ENCODE measurements around the gene GAB1.

Gene GAB1

DNA sequence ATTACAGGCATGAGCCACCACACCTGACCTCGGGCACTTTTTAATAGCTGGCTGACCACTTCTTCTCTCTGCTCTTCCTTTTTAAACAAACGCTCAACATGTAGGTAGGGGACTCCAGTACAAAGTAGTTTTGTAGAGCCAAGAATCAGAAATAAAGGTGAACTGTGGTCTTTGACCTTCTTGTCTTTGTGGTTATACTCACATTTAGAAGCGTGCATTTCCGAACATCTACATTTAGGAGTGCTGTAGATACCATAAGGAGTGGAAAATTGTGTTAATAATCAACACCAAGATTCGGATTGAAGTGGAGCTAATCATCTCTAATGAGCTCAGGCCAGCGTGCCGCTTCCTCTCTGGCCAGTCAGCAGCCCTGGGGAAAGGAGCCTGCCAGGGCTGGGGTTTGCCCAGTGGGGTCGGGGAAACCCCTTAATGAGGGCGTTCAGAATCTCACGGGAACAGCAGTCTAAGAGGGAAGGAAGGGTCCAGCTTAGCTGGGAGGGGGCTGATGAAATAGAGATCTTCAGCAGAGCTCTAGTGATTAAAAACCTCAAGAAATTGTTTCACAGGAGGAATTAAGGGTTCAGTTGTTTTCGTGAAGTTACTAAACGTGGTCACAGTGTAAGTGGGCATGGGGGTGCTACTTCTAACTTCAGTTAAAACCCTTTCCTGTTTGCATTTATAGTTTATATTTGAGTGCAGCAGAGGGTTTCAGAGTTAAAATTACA, 81.2 kb downstream of the GAB1 start:
- no peak for DNase-seq (ENCODE audit: low read depth in 2 of 2)

GRCh38 chr4:143420227-143420626, 83.6 kb downstream of the GAB1 start:
- DNase-seq (ENCODE audit: low read depth in 2 of 2) = no peak

DNA sequence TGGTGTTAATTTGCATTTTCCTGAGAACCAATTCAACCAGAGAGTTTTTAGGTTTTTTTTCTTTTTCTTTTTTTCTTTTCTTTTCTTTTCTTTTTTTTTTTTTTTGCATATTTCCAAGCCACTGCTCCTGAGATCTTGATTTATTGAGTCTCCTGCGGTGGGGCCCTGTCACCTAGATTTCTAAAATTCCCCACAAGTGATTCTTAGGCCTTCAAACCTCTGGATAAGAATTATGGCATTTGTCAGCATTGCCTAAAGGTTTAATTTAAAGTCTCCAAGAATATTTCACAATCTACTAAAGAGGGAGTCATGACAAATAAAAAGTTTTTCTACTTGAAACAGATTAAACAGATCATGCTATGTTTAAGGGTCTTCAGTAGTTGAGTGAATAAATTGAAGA, 84.9 kb downstream of the GAB1 start:
- no peak for DNase-seq (ENCODE audit: low read depth in 2 of 2)

DNA sequence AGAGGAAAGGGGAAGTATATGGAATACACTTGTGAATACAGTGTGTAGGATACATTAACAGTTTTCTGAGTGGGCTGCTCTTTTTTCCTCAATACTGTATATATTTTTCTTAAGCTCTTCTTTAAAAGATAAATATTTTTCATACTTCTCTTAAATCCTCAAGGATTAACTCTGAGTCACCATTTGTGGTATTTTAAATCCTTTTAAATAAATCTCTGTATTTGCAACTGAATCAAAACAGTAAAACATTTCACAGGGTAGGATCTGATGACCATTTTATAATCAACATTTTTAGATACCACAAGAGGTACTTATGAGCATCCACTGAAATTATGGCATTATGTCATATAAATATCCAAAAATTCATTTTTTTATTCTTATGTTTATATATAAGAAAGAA, 87.6 kb downstream of the GAB1 start:
- DNase-seq (ENCODE audit: low read depth in 2 of 2) = no peak

- no peak for DNase-seq (ENCODE audit: low read depth in 2 of 2)
Observed at GRCh38 chr4:143431526-143432257, 95.0 kb downstream of the GAB1 start.

DNA sequence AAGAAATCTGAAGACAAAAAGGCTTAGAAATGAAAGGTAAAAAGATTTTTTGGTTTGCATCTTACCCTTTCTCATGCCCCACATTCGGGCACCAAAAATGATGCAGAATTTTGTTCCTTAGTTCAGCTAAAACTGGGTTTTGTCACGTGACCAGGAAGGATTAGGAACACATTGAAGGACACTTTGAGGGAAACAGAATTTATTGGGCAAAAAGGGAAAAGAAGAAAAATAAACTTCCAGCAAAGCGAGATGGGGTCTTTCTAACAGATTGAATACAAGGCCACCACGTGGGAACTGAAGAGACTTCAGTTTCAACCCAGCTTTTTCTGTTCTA, 95.5 kb downstream of the GAB1 start:
- no peak for DNase-seq (ENCODE audit: low read depth in 2 of 2)

DNA sequence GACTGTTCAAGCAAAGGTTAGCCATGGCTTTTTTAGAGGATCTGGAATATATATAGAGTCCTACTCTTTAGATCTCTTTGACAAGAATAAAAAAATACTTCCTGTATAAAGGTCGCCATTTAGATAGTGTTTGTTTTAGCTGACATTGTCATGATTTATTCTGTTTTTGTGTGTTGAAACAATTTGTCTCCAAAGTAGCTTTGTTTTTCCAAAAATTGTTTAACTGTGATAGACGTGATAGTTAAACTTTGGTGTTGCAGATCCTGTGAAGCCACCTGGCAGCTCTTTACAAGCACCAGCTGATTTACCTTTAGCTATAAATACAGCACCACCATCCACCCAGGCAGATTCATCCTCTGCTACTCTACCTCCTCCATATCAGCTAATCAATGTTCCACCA, 96.6 kb downstream of the GAB1 start:
- DNase-seq (ENCODE audit: low read depth in 2 of 2) = no peak

- DNase-seq (ENCODE audit: low read depth in 2 of 2) = no peak
Observed at GRCh38 chr4:143435955-143436354, 99.3 kb downstream of the GAB1 start.

- no peak for DNase-seq (ENCODE audit: low read depth in 2 of 2)
Observed at GRCh38 chr4:143437476-143437875, 100.8 kb downstream of the GAB1 start.

- DNase-seq (ENCODE audit: low read depth in 2 of 2) = no peak
Observed at GRCh38 chr4:143437937-143438336, 101.3 kb downstream of the GAB1 start.

DNA sequence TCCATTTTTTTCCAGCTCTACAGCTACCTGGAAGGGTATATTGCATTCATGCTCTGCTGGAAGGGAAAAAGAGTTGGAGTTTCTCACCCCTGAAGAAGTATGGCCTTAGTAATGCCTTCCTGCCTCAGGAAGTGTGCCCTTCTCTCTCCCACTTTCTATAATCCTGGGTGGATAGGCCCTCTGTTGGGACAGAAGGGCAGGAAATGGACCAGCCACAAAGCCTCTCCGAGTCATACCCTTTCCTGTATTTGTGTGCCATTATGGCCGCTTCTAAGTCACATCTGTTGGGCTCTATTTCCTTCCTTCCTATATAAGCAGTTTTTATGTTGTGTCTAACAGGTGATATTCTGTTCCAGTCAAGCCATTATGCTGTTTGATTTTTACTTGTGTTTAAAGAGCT, 102.0 kb downstream of the GAB1 start:
- no peak for DNase-seq (ENCODE audit: low read depth in 2 of 2)

DNA sequence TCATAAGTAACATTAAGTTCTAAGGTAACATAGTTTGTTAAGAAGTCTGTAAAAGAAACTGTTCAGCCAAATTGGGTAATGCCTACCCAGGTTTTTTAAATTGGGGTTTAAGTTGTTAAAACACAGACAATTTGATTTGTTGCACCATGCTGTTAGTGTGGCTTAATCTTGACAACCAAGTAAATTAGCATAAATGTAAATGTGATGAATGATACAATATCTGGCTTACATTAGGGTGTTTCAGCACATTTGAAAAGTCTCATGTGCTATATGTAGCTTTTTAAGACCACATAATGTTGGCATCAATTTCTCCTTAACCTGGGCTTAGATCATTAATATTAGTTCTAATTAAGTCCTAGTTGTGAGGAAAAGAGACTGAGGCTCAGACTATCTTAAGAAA, 104.4 kb downstream of the GAB1 start:
- no peak for DNase-seq (ENCODE audit: low read depth in 2 of 2)

GRCh38 chr4:143441678-143442077, 105.0 kb downstream of the GAB1 start:
- DNase-seq (ENCODE audit: low read depth in 2 of 2) = no peak

- DNase-seq (ENCODE audit: low read depth in 2 of 2) = no peak
Observed at GRCh38 chr4:143443728-143444127, 107.1 kb downstream of the GAB1 start.

- DNase-seq (ENCODE audit: low read depth in 2 of 2) = no peak
Observed at GRCh38 chr4:143451186-143451585, 114.5 kb downstream of the GAB1 start.

DNA sequence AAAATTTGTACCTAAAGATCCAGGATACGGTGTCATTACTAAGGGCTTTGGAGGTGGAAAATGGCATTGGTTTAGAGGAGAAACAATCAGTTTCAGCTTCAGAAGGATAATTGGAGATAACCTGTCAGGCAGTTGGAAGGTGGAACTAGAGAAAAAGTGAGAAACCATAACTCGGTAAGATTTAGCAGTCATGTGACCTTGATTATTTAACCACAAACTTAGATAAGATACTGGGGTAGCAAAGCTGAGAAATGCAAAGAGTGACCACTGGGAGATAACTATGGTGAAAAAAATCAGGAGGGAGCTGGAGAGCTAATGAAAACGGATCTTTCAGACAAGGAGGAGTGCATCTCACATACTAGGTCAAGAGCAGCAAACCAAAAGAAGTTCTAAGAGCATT, 118.5 kb downstream of the GAB1 start:
- no peak for DNase-seq (ENCODE audit: low read depth in 2 of 2)

- DNase-seq (ENCODE audit: low read depth in 2 of 2) = no peak
Observed at GRCh38 chr4:143458966-143459365, 122.3 kb downstream of the GAB1 start.

- DNase-seq (ENCODE audit: low read depth in 2 of 2) = no peak
Observed at GRCh38 chr4:143473334-143474126, 136.9 kb downstream of the GAB1 start.

DNA sequence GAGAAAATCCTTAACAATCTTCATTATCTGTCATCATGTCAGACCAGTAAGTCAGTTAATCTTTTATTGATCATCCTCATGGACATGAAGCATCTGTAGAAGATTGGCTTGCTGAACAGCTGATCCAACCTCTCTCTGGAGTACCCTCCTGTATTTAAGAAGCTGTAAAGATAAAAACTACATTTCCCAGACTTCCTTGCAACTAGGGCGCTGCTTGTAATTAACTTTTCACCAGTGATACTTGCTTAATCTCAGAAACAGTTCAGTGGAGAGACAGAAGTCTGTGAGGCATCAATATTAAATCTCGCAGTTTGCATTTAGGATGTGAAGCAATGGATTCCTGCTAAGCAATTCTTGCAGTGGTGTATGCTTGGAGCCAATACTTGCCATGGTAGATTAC, 140.8 kb downstream of the GAB1 start:
- DNase-seq (ENCODE audit: low read depth in 2 of 2) = no peak

GRCh38 chr4:143481361-143481760, 144.7 kb downstream of the GAB1 start:
- DNase-seq (ENCODE audit: low read depth in 2 of 2) = no peak

- no peak for DNase-seq (ENCODE audit: low read depth in 2 of 2)
Observed at GRCh38 chr4:143482840-143483239, 146.2 kb downstream of the GAB1 start.

DNA sequence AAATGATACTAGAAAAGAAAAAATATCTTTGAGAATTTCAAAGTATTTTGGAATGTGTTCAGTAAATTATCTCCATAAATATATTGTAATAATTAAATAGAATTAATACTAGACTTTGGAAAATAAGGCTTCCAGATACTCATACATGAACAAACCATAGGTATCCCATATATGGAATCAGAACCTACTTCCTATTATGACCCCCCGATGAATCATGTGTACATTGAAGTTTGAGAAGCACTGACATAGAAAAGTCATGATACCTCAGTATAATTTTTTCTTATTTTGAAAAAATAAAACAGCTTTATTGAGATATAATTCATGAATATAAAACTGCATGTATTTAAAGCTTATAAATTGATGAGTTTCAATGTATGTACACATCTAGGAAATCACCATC, 149.6 kb downstream of the GAB1 start:
- DNase-seq (ENCODE audit: low read depth in 2 of 2) = no peak

- no peak for DNase-seq (ENCODE audit: low read depth in 2 of 2)
Observed at GRCh38 chr4:143488687-143489086, 152.0 kb downstream of the GAB1 start.
